Natural killer cell (primary cell): ENCODE data around the gene NCK2. TPM values are rescaled to one million over a fixed set of nuclear protein-coding genes. Genes with fewer than 3 reads are reported as not detected.

Experiments
- ATAC-seq, 3 donors: fragments of 150-1000 bp in 2 of 3; fragments of 200-7000 bp in 1 of 3; cut with Tn5 transposase; 1 replicate in 1 of 3; 2 replicates in 2 of 3; pipeline ENCODE4 v1.10.0; 2021; ENCODE audit warnings: mild to moderate bottlenecking in 2 of 3, moderate library complexity in 2 of 3
- DNase-seq, 2 donors: peaks; one replicate each; pipeline versions ENCODE4 v3.0.0 to v3.0.0-alpha.2; 2013 to 2021; ENCODE audit warnings: mixed read lengths in 1 of 2
- H3K27ac ChIP-seq: one replicate; pipeline ENCODE4 v1.5.1; 2013; ENCODE audit warnings: mild to moderate bottlenecking, low read length
- H3K27me3 ChIP-seq: one replicate; pipeline ENCODE4 v1.6.1; 2013; ENCODE audit warnings: low read length; ENCODE audit not compliant: control insufficient read depth, insufficient read depth
- H3K36me3 ChIP-seq: one replicate; pipeline ENCODE4 v1.6.1; 2013; ENCODE audit warnings: low read length; ENCODE audit not compliant: control insufficient read depth, insufficient read depth
- H3K4me1 ChIP-seq: one replicate; pipeline ENCODE4 v1.6.1; 2013; ENCODE audit warnings: low read length; ENCODE audit not compliant: control insufficient read depth, insufficient read depth
- H3K4me3 ChIP-seq: one replicate; pipeline ENCODE4 v1.5.1; 2013; ENCODE audit warnings: low read length
- H3K9me3 ChIP-seq: one replicate; pipeline ENCODE4 v1.6.1; 2013; ENCODE audit warnings: low read length; ENCODE audit not compliant: control insufficient read depth, insufficient read depth
- H3K27ac Mint-ChIP-seq, 2 donors: one replicate each; pipeline ENCODE4 v1.8.0; 2022; ENCODE audit warnings: mild to moderate bottlenecking in 2 of 2, mixed read lengths in 2 of 2, moderate library complexity in 1 of 2
- H3K27me3 Mint-ChIP-seq, 2 donors: one replicate each; pipeline ENCODE4 v1.8.0; 2022; ENCODE audit warnings: low read depth in 2 of 2, mixed read lengths in 2 of 2
- H3K36me3 Mint-ChIP-seq: one replicate; pipeline ENCODE4 v1.8.0; 2022; ENCODE audit warnings: mixed read lengths
- H3K4me1 Mint-ChIP-seq, 2 donors: one replicate each; pipeline ENCODE4 v1.8.0; 2022; ENCODE audit warnings: mixed read lengths in 2 of 2
- H3K4me3 Mint-ChIP-seq: one replicate; pipeline ENCODE4 v1.8.0; 2022; ENCODE audit warnings: mild to moderate bottlenecking, moderate library complexity, mixed read lengths
- H3K9me3 Mint-ChIP-seq, 2 donors: one replicate each; pipeline ENCODE4 v1.8.0; 2022; ENCODE audit warnings: mixed read lengths in 2 of 2
- WGBS: methylation state at CpG from one replicate; pipeline ENCODE4 v1.1.7; 2013; ENCODE audit warnings: missing lambda C conversion rate; ENCODE audit not compliant: insufficient coverage; 5-methylcytosine and 5-hydroxymethylcytosine counted together
- intact Hi-C: fragments of 100-400 bp; cut with micrococcal nuclease; formaldehyde crosslinking; loops from one replicate; pipeline ENCODE4 v1.14.2; 2022
- total RNA-seq, 4 donors: library from RNA; stranded (reverse); fragments of 120-200 nt in 1 of 4; gene quantifications; one replicate each; pipeline versions ENCODE4 v1.2.3 to v1.2.4, GENCODE V29; 2013 to 2022
- TF ChIP-seq, protein P1 (sequence below): fragments of 200-600 bp; IDR thresholded peaks from one replicate; pipeline ENCODE4 v1.8.0; 2022; ENCODE audit warnings: antibody characterized with exemption

The NCK2 gene
- total RNA-seq, 3 donors from 2014 or later (not counting 1 experiment from before 2014, with no cell fraction given): 34.1 to 50.8 (median 43.0) TPM

DNA sequence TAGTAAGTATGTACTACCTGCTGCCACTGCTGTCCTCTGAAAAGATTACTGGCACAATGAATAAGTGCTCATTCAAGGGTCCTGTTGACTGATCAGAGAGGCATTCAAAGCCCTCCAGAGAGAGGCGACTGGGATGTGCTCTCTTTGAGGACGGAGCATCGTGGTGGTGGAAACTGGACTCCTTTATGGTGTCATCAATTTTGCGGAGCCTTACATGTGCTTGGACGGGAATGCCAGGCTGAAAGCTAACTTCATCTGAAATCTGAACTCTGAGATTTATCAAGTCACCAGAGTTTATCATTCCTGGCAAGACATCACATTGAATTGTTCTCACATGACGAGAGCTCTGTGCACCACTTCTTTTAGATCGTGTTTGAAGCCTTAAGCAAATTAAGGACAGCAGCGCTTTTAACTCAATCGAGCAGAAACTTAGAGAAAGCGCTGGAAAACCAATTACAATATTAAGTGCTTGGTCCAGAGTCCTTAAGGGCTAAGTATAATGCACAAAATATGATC, 138.3 kb downstream of the NCK2 start:
- peaks cover 15% of the 10 kb centered on the region for H3K4me1 ChIP-seq
- no peak overlapping the region for H3K4me3 Mint-ChIP-seq

DNA sequence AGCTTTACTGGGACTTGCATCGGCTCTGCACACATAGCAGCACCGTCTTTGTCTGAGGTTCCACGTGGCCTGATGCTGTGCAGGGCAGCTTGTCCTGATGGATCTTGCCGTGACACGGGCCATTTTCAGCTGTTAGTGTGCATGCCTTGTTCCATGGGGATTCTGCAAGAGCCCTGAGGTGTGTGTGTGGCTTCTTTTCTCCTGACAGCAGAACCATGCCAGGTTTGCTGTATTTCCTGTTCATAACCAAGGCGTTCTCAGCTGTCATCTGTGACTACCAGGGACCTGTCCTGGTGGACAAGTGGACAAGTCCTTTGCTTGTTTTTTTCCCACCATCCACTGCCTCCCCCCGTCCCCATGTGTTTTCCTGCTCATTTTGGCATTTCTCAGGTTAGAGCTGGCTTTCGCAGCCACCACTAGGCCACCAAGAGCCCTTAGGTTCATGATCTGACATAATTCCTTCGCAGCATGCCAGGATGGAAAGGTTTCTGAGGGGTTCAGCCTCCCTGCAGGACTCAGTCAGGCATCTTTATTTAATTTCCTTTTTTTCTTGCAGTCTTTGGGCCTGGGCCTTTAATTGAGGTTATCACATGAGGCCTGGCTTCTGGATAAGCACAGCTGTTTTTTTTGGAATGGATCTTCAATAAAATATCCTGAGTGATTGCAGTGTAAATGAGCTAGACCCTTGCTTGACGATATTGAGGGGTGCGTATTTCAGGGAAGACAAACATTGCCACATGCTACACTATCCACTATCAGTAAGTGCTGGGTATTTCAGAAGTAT, 139.4 kb downstream of the NCK2 start:
- Mint-ChIP-seq H3K27me3 (no peaks in the 10 kb centered on the region), H3K9me3 (no peaks in the 10 kb centered on the region), H3K36me3 (no peaks in the 10 kb centered on the region), H3K27ac (peak overlapping the region; percentile 16 to 73), H3K4me3 (no peak overlapping the region), H3K4me1 (peaks cover 55 to 63% of the 10 kb centered on the region in 2 donors)
- peaks cover 12% of the 10 kb centered on the region for H3K36me3 ChIP-seq
- TF ChIP-seq, protein P1, sequence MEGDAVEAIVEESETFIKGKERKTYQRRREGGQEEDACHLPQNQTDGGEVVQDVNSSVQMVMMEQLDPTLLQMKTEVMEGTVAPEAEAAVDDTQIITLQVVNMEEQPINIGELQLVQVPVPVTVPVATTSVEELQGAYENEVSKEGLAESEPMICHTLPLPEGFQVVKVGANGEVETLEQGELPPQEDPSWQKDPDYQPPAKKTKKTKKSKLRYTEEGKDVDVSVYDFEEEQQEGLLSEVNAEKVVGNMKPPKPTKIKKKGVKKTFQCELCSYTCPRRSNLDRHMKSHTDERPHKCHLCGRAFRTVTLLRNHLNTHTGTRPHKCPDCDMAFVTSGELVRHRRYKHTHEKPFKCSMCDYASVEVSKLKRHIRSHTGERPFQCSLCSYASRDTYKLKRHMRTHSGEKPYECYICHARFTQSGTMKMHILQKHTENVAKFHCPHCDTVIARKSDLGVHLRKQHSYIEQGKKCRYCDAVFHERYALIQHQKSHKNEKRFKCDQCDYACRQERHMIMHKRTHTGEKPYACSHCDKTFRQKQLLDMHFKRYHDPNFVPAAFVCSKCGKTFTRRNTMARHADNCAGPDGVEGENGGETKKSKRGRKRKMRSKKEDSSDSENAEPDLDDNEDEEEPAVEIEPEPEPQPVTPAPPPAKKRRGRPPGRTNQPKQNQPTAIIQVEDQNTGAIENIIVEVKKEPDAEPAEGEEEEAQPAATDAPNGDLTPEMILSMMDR: no peak
- H3K27me3 ChIP-seq: no peaks in the 10 kb centered on the region
- 92% methylated on average over 9 of the region's 11 CpGs for WGBS
- H3K9me3 ChIP-seq: peaks cover 6% of the 10 kb centered on the region
- H3K27ac ChIP-seq: no peak overlapping the region
- ATAC-seq: no peak
- H3K4me3 ChIP-seq: no peak overlapping the region
- peaks cover 11% of the 10 kb centered on the region for H3K4me1 ChIP-seq
- DNase-seq: no peak
- intact Hi-C loops: no loop called here

More for the DNA sequence above, 138.3 kb downstream of the NCK2 start:
- Mint-ChIP-seq H3K36me3 (no peaks in the 10 kb centered on the region), H3K4me1 (peaks cover 61 to 69% of the 10 kb centered on the region in 2 donors), H3K9me3 (no peaks in the 10 kb centered on the region), H3K27me3 (no peaks in the 10 kb centered on the region), H3K27ac (peak overlapping the region in 1 of 2 donors; percentile 16)
- 98% methylated on average over 10 of the region's 10 CpGs for WGBS
- DNase-seq (no peak), ATAC-seq (no peak)
- TF ChIP-seq, protein P1: no peak
- Histone ChIP-seq H3K4me3 (no peak overlapping the region), H3K36me3 (peaks cover 15% of the 10 kb centered on the region), H3K27me3 (no peaks in the 10 kb centered on the region), H3K9me3 (no peaks in the 10 kb centered on the region), H3K27ac (no peak overlapping the region)
- intact Hi-C loops: no loop called here

DNA sequence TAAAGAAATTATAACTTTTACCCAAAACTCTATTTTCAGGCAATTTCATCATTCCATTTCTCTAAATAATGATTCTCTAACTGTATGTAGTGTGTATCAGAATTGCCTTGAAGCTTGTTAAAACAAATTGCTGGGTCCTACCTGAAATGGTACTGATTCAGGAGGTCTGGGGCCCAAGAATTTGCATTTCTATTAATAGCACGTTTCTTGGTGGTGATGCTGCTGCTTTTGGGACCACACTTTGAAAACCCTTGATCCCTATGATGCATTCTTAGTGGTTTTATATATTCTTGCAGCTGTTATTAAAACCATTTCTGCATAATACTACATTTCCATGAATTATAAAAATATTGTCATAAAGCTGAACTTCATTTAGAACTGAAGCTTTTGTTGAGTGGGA, 140.7 kb downstream of the NCK2 start:
- H3K9me3 Mint-ChIP-seq: no peaks in the 10 kb centered on the region
- intact Hi-C loops: no loop called here
- Histone ChIP-seq H3K9me3 (peaks cover 9% of the 10 kb centered on the region), H3K27me3 (no peaks in the 10 kb centered on the region), H3K27ac (no peak overlapping the region), H3K36me3 (peaks cover 12% of the 10 kb centered on the region), H3K4me1 (peaks cover 11% of the 10 kb centered on the region), H3K4me3 (no peak overlapping the region)
- H3K27me3 Mint-ChIP-seq: no peaks in the 10 kb centered on the region
- H3K4me3 Mint-ChIP-seq: no peak overlapping the region
- DNase-seq (no peak), ATAC-seq (no peak)
- H3K36me3 Mint-ChIP-seq: no peaks in the 10 kb centered on the region
- peaks cover 59 to 67% of the 10 kb centered on the region in 2 donors for H3K4me1 Mint-ChIP-seq
- TF ChIP-seq, protein P1: no peak
- 20% methylated on average over 1 of the region's 1 CpG for WGBS
- H3K27ac Mint-ChIP-seq: peak overlapping the region; percentile 29 to 69
